ENCODE results near the gene MSI2.

DNA sequence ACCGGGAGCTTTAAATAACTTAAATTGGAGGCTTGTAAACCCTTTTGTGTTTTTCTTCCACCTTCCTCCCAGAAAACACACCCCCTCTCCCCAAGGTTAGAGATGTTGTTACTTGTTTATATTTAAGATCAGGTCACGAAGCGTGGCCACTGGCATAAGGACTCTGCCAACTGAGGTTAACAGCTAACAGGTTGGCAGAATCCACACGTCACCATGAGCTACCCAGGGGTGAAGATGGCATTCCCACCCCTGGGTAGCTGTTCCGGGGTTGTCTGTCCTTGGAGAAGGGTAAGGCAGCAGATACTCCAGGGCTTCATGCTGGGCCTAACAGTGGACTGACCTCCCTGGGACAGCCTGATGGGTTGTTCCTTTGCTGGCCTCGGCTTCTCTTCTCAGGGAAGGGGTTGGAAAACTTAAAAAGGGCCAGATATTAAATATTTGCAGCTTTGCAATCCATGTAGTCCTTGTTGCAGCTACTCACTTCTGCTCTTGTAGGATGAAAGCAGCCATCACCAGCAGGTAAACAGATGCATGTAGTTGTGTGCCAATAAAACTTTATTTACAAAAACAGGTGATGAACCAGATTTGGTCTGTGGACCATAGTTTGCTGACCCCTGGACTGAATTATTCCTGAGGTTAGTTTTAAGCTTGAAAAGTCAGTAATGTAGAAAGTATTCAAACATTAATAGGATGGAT is 148.6 kb downstream of the MSI2 start:
- TF ChIP-seq ELF4 (IDR thresholded peaks at IDR 0.05) = no peak
- no peak for TF ChIP-seq TARDBP (IDR thresholded peaks at IDR 0.05)
- TF ChIP-seq FOXA1 (IDR thresholded peaks at IDR 0.05) = no peak
- TF ChIP-seq SP1 (IDR thresholded peaks at IDR 0.05) = no peak
- TF ChIP-seq LEF1 (IDR thresholded peaks at IDR 0.05; ENCODE audit: borderline replicate concordance) = no peak
- no peak for TF ChIP-seq HDGF (IDR thresholded peaks at IDR 0.05; ENCODE audit: borderline replicate concordance)
- no peak for TF ChIP-seq ARNT (IDR thresholded peaks at IDR 0.05)
- TF ChIP-seq FOXK2 (IDR thresholded peaks at IDR 0.05) = no peak

All from HEK293T (cell line).